Measurements from ENCODE around the gene IER5L. TPM values are rescaled to one million over a fixed set of nuclear protein-coding genes. Genes with fewer than 3 reads are reported as not detected.

IER5L gene
- total RNA-seq, 1 donor from 2014 or later, result 37.5 TPM

DNA sequence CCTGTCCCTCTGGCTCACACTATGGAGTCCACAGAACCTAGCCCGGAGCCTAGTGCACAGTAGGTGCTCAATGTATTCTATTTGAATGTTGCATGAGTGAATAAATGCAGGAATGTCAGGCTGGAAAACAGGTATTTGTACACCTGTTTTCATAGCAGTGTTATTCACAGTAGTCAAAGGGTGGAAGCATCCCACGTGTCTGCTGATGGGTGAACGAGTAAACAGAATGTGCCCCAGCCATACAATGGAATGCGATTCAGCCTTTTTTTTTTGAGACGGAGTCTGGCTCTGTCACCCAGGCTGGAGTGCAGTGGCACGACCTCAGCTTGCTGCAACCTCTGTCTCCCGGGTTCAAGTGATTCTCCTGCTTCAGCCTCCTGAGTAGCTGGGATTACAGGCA is 31.5 kb upstream of the IER5L start:
- DNase-seq (ENCODE audit: extremely low spot score, unreplicated experiment), result no peak
- TF ChIP-seq CTCF (conservative IDR thresholded peaks at IDR 0.05), result no peak
- Mint-ChIP-seq H3K27ac (no peak overlapping the region), H3K36me3 (no peaks in the 10 kb centered on the region), H3K9me3 (no peaks in the 10 kb centered on the region), H3K4me3 (no peak overlapping the region), H3K4me1 (ENCODE audit: unreplicated experiment) (peaks cover 15% of the 10 kb centered on the region), H3K27me3 (no peaks in the 10 kb centered on the region)

GRCh38 chr9:129209109-129209508 is 31.0 kb upstream of the IER5L start:
- H3K4me3 Mint-ChIP-seq, result peak overlapping the region; percentile 55
- H3K9me3 Mint-ChIP-seq, result no peaks in the 10 kb centered on the region
- no peak overlapping the region for H3K27ac Mint-ChIP-seq
- peaks cover 20% of the 10 kb centered on the region for H3K4me1 Mint-ChIP-seq (ENCODE audit: unreplicated experiment)
- H3K27me3 Mint-ChIP-seq, result no peaks in the 10 kb centered on the region
- DNase-seq (ENCODE audit: extremely low spot score, unreplicated experiment), result no peak
- no peaks in the 10 kb centered on the region for H3K36me3 Mint-ChIP-seq
- no peak for TF ChIP-seq CTCF (conservative IDR thresholded peaks at IDR 0.05)

- Mint-ChIP-seq H3K27me3 (no peaks in the 10 kb centered on the region), H3K36me3 (no peaks in the 10 kb centered on the region), H3K4me3 (peak overlapping the region; percentile 55), H3K9me3 (no peaks in the 10 kb centered on the region), H3K4me1 (ENCODE audit: unreplicated experiment) (peaks cover 23% of the 10 kb centered on the region), H3K27ac (no peak overlapping the region)
- TF ChIP-seq CTCF (conservative IDR thresholded peaks at IDR 0.05), result no peak
- no peak for DNase-seq (ENCODE audit: extremely low spot score, unreplicated experiment)
Observed at GRCh38 chr9:129208207-129209032, 30.4 kb upstream of the IER5L start.

DNA sequence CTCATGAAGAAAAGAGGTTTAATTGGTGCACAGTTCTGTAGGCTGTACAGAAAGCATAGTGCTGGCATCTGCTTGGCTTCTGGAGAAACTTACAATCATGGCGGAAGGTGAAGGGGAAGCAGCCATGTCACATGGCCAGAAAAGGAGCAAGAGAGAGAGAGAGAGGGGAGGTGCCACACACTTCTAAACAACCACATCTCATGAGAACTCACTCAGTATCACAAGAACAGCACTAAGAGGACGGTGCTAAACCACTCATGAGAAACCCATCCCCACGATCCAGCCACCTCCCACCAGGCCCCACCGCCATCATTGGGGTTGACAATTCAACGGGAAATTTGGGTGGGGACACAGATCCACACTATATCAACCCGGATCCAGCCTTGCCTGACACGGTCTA is 28.8 kb upstream of the IER5L start:
- no peak overlapping the region for H3K27ac Mint-ChIP-seq
- no peaks in the 10 kb centered on the region for H3K9me3 Mint-ChIP-seq
- no peak overlapping the region for H3K4me3 Mint-ChIP-seq
- peaks cover 23% of the 10 kb centered on the region for H3K4me1 Mint-ChIP-seq (ENCODE audit: unreplicated experiment)
- H3K27me3 Mint-ChIP-seq, result no peaks in the 10 kb centered on the region
- DNase-seq (ENCODE audit: extremely low spot score, unreplicated experiment), result no peak
- no peak for TF ChIP-seq CTCF (conservative IDR thresholded peaks at IDR 0.05)
- no peaks in the 10 kb centered on the region for H3K36me3 Mint-ChIP-seq

- Mint-ChIP-seq H3K27ac (no peak overlapping the region), H3K4me1 (ENCODE audit: unreplicated experiment) (peaks cover 23% of the 10 kb centered on the region), H3K4me3 (no peak overlapping the region), H3K27me3 (no peaks in the 10 kb centered on the region), H3K9me3 (no peaks in the 10 kb centered on the region), H3K36me3 (no peaks in the 10 kb centered on the region)
- no peak for TF ChIP-seq CTCF (conservative IDR thresholded peaks at IDR 0.05)
- DNase-seq (ENCODE audit: extremely low spot score, unreplicated experiment), result no peak
Observed at GRCh38 chr9:129206401-129206800, 28.3 kb upstream of the IER5L start.
